ENCODE measurements around the gene ADCY7. TPM values are rescaled to one million over a fixed set of nuclear protein-coding genes. Genes with fewer than 3 reads are reported as not detected.

Gene ADCY7
- total RNA-seq, 3 donors from 2014 or later (not counting 1 experiment from before 2014, with no cell fraction given): 479 to 591 (median 512) TPM

DNA sequence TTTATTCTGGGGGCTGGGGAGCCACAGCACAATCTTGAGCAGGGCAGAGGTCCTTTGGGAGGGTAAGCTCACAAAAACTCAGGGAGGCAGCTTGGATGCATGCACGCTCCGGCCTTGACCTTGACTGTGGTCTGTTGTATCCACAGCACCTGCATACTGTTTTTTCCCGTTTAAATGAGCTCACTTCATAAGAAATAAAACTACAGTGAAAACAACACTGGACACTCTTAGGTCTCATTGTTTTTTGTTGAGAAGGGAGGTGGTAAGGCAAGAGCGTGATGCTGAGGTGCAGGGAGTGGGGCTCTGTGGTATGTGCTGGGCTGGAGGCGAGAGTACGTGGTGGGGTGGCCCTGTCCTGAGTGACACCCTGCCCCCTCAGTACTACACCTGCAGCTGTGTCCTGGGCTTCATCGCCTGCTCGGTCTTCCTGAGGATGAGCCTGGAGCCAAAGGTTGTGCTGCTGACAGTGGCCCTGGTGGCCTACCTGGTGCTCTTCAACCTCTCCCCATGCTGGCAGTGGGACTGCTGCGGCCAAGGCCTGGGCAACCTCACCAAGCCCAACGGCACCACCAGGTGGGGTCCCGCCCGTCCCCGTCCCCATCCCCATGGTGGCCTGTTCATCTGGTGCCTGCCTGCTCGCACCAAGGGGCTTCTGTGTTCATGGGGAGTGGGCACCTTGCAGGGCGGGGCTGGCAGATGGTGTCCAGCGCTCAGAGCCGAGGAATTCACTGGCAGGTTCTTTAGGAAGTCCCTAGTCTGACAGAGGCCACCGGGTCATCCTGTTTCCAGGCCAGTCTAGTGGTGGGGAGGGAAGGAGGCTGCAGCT is 44.2 kb downstream of the ADCY7 start:
- no peak overlapping the region for H3K4me3 Mint-ChIP-seq
- Histone ChIP-seq H3K9me3 (ENCODE audit: control insufficient read depth, insufficient read depth, low read length) (no peaks in the 10 kb centered on the region), H3K36me3 (ENCODE audit: control insufficient read depth, insufficient read depth, low read length) (peaks cover 93% of the 10 kb centered on the region), H3K4me3 (ENCODE audit: low read length) (no peak overlapping the region), H3K4me1 (ENCODE audit: control insufficient read depth, insufficient read depth, low read length) (peaks cover 35% of the 10 kb centered on the region), H3K27me3 (ENCODE audit: control insufficient read depth, insufficient read depth, low read length) (no peaks in the 10 kb centered on the region), H3K27ac (ENCODE audit: low read length) (no peak overlapping the region)
- peak overlapping the region; percentile 83 to 93 for H3K27ac Mint-ChIP-seq
- no peaks in the 10 kb centered on the region for H3K36me3 Mint-ChIP-seq
- H3K27me3 Mint-ChIP-seq (ENCODE audit: low read depth in 2 of 2): no peaks in the 10 kb centered on the region
- ATAC-seq: no peak
- 87% methylated on average over 18 of the region's 18 CpGs for whole genome bisulfite sequencing (ENCODE audit: insufficient coverage)
- DNase-seq: peak in 1 of 2 donors; percentile 12
- TF ChIP-seq, protein P1, sequence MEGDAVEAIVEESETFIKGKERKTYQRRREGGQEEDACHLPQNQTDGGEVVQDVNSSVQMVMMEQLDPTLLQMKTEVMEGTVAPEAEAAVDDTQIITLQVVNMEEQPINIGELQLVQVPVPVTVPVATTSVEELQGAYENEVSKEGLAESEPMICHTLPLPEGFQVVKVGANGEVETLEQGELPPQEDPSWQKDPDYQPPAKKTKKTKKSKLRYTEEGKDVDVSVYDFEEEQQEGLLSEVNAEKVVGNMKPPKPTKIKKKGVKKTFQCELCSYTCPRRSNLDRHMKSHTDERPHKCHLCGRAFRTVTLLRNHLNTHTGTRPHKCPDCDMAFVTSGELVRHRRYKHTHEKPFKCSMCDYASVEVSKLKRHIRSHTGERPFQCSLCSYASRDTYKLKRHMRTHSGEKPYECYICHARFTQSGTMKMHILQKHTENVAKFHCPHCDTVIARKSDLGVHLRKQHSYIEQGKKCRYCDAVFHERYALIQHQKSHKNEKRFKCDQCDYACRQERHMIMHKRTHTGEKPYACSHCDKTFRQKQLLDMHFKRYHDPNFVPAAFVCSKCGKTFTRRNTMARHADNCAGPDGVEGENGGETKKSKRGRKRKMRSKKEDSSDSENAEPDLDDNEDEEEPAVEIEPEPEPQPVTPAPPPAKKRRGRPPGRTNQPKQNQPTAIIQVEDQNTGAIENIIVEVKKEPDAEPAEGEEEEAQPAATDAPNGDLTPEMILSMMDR (IDR thresholded peaks at IDR 0.05): no peak
- no peaks in the 10 kb centered on the region for H3K9me3 Mint-ChIP-seq
- H3K4me1 Mint-ChIP-seq: peaks cover 24 to 59% of the 10 kb centered on the region in 2 donors
- intact Hi-C loops (cut with micrococcal nuclease): no loop called here

DNA sequence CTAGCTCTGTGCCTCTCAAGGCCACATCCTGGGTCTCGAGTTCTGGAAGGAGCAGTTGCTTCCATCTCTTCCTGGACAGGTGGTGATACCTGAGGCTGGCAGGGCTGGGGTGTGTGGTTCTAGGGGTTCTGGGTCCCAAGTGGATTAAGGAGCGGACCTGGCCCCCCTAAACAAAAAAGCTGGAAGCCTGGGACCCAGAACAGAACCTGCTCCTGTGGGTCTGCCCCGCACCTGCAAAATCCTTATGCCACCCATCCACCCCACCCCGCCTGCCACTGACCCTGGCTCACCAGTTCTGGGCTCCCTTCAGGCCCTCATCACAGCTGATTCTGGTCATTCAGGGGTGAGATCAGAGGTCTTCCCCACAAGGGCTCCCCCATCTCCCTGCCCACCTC is 44.8 kb downstream of the ADCY7 start:
- peak overlapping the region in 1 of 2 donors; percentile 93 for H3K27ac Mint-ChIP-seq
- peaks cover 24 to 59% of the 10 kb centered on the region in 2 donors for H3K4me1 Mint-ChIP-seq
- Histone ChIP-seq H3K9me3 (ENCODE audit: control insufficient read depth, insufficient read depth, low read length) (no peaks in the 10 kb centered on the region), H3K36me3 (ENCODE audit: control insufficient read depth, insufficient read depth, low read length) (peaks cover 95% of the 10 kb centered on the region), H3K27me3 (ENCODE audit: control insufficient read depth, insufficient read depth, low read length) (no peaks in the 10 kb centered on the region), H3K27ac (ENCODE audit: low read length) (no peak overlapping the region), H3K4me3 (ENCODE audit: low read length) (no peak overlapping the region), H3K4me1 (ENCODE audit: control insufficient read depth, insufficient read depth, low read length) (peaks cover 35% of the 10 kb centered on the region)
- intact Hi-C loops (cut with micrococcal nuclease): no loop called here
- no peaks in the 10 kb centered on the region for H3K9me3 Mint-ChIP-seq
- TF ChIP-seq, protein P1 (IDR thresholded peaks at IDR 0.05): no peak
- ATAC-seq (no peak), DNase-seq (no peak)
- H3K36me3 Mint-ChIP-seq: no peaks in the 10 kb centered on the region
- WGBS (ENCODE audit: insufficient coverage): 87% methylated on average over 4 of the region's 4 CpGs
- no peak overlapping the region for H3K4me3 Mint-ChIP-seq
- no peaks in the 10 kb centered on the region for H3K27me3 Mint-ChIP-seq (ENCODE audit: low read depth in 2 of 2)

DNA sequence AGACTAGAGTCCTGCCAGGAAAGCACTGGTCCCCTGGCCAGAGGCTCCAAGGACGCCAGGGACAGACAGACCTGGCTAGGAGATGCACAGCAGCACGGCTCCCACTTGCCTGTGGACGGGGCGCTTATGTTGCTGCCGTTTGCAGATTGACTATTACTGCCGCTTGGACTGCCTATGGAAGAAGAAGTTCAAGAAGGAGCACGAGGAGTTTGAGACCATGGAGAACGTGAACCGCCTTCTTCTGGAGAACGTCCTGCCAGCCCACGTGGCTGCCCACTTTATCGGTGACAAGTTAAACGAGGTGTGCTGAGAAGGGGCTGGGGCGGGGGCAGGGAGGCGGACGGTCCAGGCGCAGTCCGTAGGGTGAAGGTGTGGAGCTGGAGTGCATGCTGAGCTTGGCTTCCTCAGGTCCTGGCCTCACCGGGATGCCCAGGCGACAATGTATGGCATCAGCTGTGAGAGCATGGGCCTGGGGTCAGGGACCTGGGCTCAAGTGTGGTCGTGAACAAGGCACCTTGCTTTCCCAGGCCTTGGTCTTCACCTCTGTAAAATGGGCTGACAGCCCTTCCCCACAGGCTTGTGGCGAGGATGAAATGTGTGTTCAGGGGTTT is 45.6 kb downstream of the ADCY7 start:
- Mint-ChIP-seq H3K36me3 (no peaks in the 10 kb centered on the region), H3K27me3 (ENCODE audit: low read depth in 2 of 2) (no peaks in the 10 kb centered on the region), H3K9me3 (no peaks in the 10 kb centered on the region), H3K4me3 (no peak overlapping the region), H3K27ac (peak overlapping the region; percentile 92 to 93), H3K4me1 (peaks cover 24 to 56% of the 10 kb centered on the region in 2 donors)
- Histone ChIP-seq H3K36me3 (ENCODE audit: control insufficient read depth, insufficient read depth, low read length) (peaks cover 95% of the 10 kb centered on the region), H3K4me1 (ENCODE audit: control insufficient read depth, insufficient read depth, low read length) (peaks cover 35% of the 10 kb centered on the region), H3K4me3 (ENCODE audit: low read length) (no peak overlapping the region), H3K9me3 (ENCODE audit: control insufficient read depth, insufficient read depth, low read length) (no peaks in the 10 kb centered on the region), H3K27me3 (ENCODE audit: control insufficient read depth, insufficient read depth, low read length) (no peaks in the 10 kb centered on the region), H3K27ac (ENCODE audit: low read length) (peak overlapping the region; percentile 0)
- 89% methylated on average over 22 of the region's 22 CpGs for WGBS (ENCODE audit: insufficient coverage)
- TF ChIP-seq, protein P1 (IDR thresholded peaks at IDR 0.05): no peak
- intact Hi-C loops (cut with micrococcal nuclease): no loop called here
- ATAC-seq (no peak), DNase-seq (no peak)

All from natural killer cell (primary cell).